SK-N-MC (cell line): Measurements from ENCODE around the gene NOS3.

Experiments used
- EZH2 ChIP-seq: fragments of 200-600 bp; sonication (generic); IDR thresholded peaks from one replicate; pipeline ENCODE4 v1.6.1; 2017; ENCODE audit warnings: antibody characterized with exemption
- FOXP2 ChIP-seq: optimal IDR thresholded peaks from 2 replicates; pipeline ENCODE3; 2011; ENCODE audit warnings: mild to moderate bottlenecking, moderate library complexity; ENCODE audit not compliant: insufficient read depth; ENCODE audit errors: extremely low read length, control extremely low read depth
- POLR2AphosphoS5 ChIP-seq: IDR thresholded peaks from 2 replicates; pipeline ENCODE4 v1.6.1; 2012; ENCODE audit warnings: mild to moderate bottlenecking, low read depth, low read length, borderline replicate concordance

DNA sequence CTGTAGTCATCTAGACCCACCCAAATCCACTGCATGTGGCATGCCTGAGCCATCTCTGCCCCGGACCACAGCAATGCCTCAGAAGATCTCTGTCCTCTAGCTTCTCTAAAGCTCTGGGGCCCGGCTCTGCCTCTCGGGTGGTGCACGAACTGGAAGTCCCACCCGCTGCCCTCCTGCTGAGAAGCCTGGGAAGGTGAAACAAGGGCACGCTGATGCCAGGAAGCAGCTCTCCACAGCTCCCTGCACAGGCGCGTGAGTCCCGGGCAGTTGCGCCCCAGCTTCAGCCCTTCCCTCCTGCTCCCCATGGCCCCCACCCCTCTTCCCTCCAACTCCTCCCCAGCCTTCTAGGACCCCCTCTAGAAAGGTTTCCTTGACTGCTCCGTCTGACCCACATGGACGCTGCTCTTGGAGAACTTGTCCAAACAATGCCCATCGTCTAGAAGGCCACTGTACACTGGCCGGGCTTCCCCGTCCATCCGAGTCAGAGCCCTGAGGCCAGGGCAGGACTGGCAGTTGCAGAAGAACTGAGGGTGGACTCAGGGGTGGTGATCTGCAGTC lies 25.5 kb upstream of the NOS3 start:
- TF ChIP-seq POLR2AphosphoS5: no peak
- no peak for TF ChIP-seq EZH2
- TF ChIP-seq FOXP2: no peak
